Subcutaneous adipose tissue (tissue), 4 donors: ENCODE results near the gene BLM. TPM values are rescaled to one million over a fixed set of nuclear protein-coding genes. Genes with fewer than 3 reads are reported as not detected.

Experiments
- total RNA-seq, 4 donors: library from RNA; depleted of rRNA; stranded (reverse); fragments of >200 nt; gene quantifications; one replicate each; pipeline ENCODE4 v1.1.0, GENCODE V29; 2016
- TF ChIP-seq, protein P1 (sequence below): fragments of 450-650 bp; IDR thresholded peaks from one replicate; pipeline ENCODE4 v1.5.1; 2016; ENCODE audit warnings: low read depth, mild to moderate bottlenecking, control low read depth, antibody characterized with exemption, moderate library complexity

BLM gene
- total RNA-seq, 4 donors from 2014 or later: 2.4 to 13.6 (median 6.8) TPM

GRCh38 chr15:90680371-90680935 is 36.7 kb upstream of the BLM start:
- TF ChIP-seq, protein P1, sequence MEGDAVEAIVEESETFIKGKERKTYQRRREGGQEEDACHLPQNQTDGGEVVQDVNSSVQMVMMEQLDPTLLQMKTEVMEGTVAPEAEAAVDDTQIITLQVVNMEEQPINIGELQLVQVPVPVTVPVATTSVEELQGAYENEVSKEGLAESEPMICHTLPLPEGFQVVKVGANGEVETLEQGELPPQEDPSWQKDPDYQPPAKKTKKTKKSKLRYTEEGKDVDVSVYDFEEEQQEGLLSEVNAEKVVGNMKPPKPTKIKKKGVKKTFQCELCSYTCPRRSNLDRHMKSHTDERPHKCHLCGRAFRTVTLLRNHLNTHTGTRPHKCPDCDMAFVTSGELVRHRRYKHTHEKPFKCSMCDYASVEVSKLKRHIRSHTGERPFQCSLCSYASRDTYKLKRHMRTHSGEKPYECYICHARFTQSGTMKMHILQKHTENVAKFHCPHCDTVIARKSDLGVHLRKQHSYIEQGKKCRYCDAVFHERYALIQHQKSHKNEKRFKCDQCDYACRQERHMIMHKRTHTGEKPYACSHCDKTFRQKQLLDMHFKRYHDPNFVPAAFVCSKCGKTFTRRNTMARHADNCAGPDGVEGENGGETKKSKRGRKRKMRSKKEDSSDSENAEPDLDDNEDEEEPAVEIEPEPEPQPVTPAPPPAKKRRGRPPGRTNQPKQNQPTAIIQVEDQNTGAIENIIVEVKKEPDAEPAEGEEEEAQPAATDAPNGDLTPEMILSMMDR: no peak

DNA sequence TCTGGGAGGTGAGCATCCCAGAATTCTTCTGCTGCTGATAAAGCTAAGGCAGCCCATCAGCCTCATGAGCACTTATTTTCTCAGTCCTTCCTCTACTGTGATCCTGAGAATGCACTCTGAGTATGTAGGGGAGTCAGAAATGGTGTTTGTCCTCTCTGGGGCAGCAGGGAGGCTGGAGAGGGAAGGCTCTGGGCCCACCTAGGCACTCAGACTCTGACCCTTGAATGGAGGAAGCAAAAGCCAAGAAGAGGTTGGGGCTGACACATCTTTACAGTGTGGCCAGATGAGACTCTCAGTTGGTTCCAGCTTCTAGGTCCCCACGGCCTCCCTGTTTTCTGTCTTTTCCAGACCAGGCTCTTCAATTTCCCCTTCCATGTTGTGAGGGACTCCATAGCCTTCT is 36.1 kb upstream of the BLM start:
- TF ChIP-seq, protein P1: no peak

DNA sequence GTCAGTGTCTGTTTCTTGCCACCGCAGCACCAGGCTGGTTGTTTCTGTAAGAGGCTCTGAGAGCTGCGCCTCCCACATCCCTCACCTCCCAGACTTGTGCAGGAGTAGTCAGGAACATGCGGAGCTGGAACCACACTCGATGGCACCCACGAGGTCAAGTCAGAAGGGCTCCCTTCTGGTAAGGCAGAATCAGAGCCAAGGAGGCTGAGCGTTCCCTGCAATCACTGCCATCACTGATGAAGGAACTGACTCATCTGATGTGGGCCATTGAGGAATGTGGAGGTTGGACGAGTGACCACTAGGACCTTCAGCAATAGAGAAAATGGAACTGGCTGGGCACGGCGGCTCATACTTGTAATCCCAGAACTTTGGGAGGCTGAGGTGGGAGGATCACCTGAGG is 35.7 kb upstream of the BLM start:
- TF ChIP-seq, protein P1: no peak

GRCh38 chr15:90683371-90683770 is 33.8 kb upstream of the BLM start:
- TF ChIP-seq, protein P1: no peak

DNA sequence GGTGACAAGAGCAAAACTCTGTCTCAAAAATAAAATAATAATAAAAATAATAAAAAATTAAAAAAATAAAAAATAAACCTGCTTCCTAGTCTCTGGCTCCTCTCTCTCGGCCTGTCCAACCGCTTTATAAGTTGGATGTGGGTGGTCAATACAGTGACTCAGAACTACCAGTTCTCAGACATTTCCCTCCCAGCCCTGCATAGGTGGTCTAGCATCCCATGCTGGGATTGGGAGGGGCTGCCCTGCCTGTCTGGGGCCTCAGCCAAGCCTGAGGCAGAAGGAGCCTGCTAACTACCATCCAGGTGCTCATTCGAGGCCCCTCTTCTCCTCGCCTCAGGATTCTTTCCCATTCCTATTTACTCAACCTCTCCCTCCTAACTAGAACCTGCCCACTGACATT is 33.3 kb upstream of the BLM start:
- TF ChIP-seq, protein P1: no peak

DNA sequence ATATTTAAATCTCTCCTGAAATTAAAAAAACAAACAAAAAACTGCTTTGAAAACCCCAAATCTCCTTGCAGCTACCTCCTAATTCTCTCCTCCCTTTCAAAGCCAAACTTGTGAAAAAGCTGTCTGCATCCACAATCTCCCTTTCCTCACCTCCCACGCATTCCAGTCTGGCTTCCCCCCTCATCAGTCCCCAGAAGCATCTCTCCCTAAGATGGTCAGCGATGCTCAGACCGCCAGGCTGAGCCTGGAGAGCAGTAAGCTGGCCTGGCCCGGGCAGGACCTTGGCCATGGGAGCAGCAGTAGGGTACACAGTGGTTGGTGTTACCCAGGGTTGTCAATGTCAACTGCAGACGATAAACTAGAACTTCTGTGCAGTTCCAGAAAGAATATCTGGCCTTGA is 32.9 kb upstream of the BLM start:
- TF ChIP-seq, protein P1: no peak

DNA sequence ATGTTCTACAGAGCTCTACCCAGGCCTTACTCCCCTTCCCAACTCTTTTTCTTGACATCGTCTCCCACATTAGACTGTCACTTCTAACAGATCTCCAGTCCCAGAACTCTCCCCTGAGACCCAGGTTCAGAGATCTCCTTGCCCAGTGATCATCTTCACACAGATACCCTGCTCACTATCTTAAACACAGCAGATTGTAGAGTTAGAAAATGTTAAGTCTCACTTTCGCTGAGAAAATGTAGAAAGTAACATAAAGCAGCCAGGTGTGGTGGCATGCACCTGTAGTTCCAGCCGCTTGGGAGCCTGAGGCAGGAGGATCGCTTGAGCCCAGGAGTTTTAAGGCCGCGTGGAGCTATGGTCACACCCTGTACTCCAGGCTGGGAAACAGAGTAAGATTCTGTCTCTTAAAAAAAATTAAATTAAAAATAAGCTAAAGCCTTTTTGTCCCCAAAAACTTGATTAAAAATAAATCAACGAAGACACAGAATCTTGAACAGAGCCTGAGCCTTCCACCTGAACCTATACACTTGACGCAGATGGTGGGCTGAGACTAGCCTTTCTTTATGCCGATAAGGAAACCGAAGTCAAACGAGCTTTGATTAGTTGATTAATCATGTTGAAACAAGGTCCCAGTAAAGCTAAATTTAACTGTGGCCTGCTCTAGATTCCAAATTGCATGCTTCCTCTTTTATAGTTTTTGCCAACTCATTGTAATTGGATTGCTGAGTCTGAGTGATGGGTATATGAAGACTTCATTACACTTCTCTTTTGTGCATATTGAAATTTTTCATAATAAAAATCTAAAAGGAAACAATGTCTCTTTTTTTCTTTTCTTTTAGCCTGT is 31.3 kb upstream of the BLM start:
- TF ChIP-seq, protein P1: no peak
